Measurements from ENCODE around the gene ATOH1. TPM values are rescaled to one million over a fixed set of nuclear protein-coding genes. Genes with fewer than 3 reads are reported as not detected.
A peak's percentile ranks its signal among the peaks of the same experiment; 100 is the strongest.

The ATOH1 gene
- total and polyA plus RNA-seq, 10 of the 15 experiments (the other 5 are each of a cell fraction or from before 2014, with no cell fraction given): not detected

DNA sequence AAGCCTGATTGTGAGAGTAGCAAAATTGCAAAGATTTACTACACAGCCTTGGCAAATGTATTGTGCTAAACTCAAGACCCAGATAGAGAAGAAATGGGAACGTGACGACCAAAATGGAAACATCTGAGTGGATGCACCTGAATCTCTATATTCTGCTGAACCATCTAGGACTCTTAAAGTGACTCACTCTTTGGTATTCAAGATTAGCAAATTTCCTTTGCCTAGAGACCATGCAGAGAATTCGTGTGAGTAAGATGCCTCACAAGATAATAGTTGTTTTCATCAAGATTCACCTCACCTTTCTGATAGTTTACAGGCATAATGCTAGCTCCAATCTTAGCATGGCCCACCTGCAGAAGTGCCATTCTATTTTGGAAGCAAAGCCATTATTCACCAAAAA is 14.4 kb upstream of the ATOH1 start (continued):
- TF ChIP-seq EZH2 (IDR thresholded peaks at IDR 0.05; ENCODE audit: borderline replicate concordance, control insufficient read depth, low read depth, low read length) (no peak), POLR2AphosphoS5 (IDR thresholded peaks at IDR 0.05; ENCODE audit: low read length) (no peak), ELK1 (IDR thresholded peaks at IDR 0.05; ENCODE audit: low read depth, low read length) (no peak)
- TF ChIP-seq, protein P1, sequence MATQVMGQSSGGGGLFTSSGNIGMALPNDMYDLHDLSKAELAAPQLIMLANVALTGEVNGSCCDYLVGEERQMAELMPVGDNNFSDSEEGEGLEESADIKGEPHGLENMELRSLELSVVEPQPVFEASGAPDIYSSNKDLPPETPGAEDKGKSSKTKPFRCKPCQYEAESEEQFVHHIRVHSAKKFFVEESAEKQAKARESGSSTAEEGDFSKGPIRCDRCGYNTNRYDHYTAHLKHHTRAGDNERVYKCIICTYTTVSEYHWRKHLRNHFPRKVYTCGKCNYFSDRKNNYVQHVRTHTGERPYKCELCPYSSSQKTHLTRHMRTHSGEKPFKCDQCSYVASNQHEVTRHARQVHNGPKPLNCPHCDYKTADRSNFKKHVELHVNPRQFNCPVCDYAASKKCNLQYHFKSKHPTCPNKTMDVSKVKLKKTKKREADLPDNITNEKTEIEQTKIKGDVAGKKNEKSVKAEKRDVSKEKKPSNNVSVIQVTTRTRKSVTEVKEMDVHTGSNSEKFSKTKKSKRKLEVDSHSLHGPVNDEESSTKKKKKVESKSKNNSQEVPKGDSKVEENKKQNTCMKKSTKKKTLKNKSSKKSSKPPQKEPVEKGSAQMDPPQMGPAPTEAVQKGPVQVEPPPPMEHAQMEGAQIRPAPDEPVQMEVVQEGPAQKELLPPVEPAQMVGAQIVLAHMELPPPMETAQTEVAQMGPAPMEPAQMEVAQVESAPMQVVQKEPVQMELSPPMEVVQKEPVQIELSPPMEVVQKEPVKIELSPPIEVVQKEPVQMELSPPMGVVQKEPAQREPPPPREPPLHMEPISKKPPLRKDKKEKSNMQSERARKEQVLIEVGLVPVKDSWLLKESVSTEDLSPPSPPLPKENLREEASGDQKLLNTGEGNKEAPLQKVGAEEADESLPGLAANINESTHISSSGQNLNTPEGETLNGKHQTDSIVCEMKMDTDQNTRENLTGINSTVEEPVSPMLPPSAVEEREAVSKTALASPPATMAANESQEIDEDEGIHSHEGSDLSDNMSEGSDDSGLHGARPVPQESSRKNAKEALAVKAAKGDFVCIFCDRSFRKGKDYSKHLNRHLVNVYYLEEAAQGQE (IDR thresholded peaks at IDR 0.05; ENCODE audit: low read depth, low read length): no peak

DNA sequence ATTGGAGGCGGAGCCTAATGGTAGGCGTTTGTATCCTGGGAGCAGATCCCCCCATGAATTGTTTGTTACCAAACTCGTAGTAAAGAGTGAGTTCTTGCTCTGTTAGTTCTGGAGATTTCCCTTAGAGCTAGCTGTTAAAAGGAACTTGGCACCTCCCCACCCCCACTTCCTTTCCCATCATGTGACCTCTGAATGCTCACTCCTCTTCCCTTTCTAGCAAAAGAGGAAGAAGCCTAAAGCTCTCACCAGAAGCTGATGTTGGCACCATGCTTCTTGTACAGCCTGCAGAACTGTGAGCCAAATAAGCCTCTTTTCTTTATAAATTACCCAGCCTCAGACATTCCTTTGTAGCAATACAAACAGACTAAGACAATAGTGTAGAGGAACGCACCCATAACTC is 13.8 kb upstream of the ATOH1 start:
- ChIA-PET POLR2A (no interaction called here), CTCF (no interaction called here), RAD21 (ENCODE audit: unreplicated experiment) (interaction anchor here (0.9 kb wide), 1 partner anchor 23 kb away, joined by 4 read pairs; no protein-coding TSS in a partner anchor), SMC1A (ENCODE audit: uncharacterized antibody, unreplicated experiment) (interaction anchor here (0.5 to 1.5 kb wide), 2 partner anchors 43 to 321 kb away, joined by 3 to 4 read pairs; no protein-coding TSS in a partner anchor)
- no peaks in the 10 kb centered on the region for H3K79me2 ChIP-seq (ENCODE audit: control insufficient read depth, insufficient read depth, low read length)
- H3K4me1 ChIP-seq (ENCODE audit: control insufficient read depth, insufficient read depth, low read length): no peaks in the 10 kb centered on the region
- no peaks in the 10 kb centered on the region for H3K9me3 ChIP-seq (replicated peaks; ENCODE audit: control insufficient read depth, insufficient read depth, low read length)
- H3K27me3 ChIP-seq (replicated peaks in 1 of 2; ENCODE audit: control insufficient read depth in 2 of 2, insufficient read depth in 2 of 2, low read length in 1 of 2): no peaks in the 10 kb centered on the region; a peak in 1 of 4 replicates
- TF ChIP-seq PML (IDR thresholded peaks at IDR 0.05; ENCODE audit: low read length): no peak
- peak; percentile 50; the same call in 1 of the 2 replicates for TF ChIP-seq RAD51 (IDR thresholded peaks at IDR 0.05)
- no peak for TF ChIP-seq NFYB (IDR thresholded peaks at IDR 0.05; ENCODE audit: insufficient read depth, low read depth, low read length)
- no peak for TF ChIP-seq NFXL1 (IDR thresholded peaks at IDR 0.05; ENCODE audit: borderline replicate concordance)
- BruUV-seq (replicated peaks): no TSS peak
- no peak overlapping the region for H3K9ac ChIP-seq (ENCODE audit: control insufficient read depth, insufficient read depth, low read length)
- H3K27ac ChIP-seq (ENCODE audit: control insufficient read depth, insufficient read depth): no peak overlapping the region
- no peaks in the 10 kb centered on the region for H3K36me3 ChIP-seq (ENCODE audit: control insufficient read depth in 2 of 2, insufficient read depth in 2 of 2, low read length in 1 of 2)
- H4K20me1 ChIP-seq (ENCODE audit: control insufficient read depth, insufficient read depth): no peaks in the 10 kb centered on the region
- intact Hi-C loops (cut with micrococcal nuclease; ENCODE audit: unreplicated experiment): no loop called here
- H3K4me2 ChIP-seq (ENCODE audit: control insufficient read depth, insufficient read depth): no peak overlapping the region
- no peak overlapping the region for H2AFZ ChIP-seq (ENCODE audit: control insufficient read depth, low read depth, low read length)
- 55% methylated on average over 4 of the region's 4 CpGs for WGBS (ENCODE audit: insufficient coverage, insufficient replicate concordance, low lambda C conversion rate, missing lambda C conversion rate)
- H3K4me3 ChIP-seq: no peak overlapping the region
- in situ Hi-C loops (cut with MboI): no loop called here
- DNase-seq (ENCODE audit: low read depth, low spot score): no peak
- FAIRE-seq: no peak
- ATAC-seq: peak; percentile 32; the same call in 2 of the 3 replicates

Measured in GM12878 (cell line).